OCI-LY1 (cell line): ENCODE data around the gene MTHFD1.

Experiments
- H2AFZ ChIP-seq: fragments of 200-600 bp; sonication (generic), shearing (Covaris generic); 2 replicates; pipeline ENCODE4 v1.6.0; 2014; ENCODE audit warnings: antibody characterized with exemption, mild to moderate bottlenecking, low read length
- H3F3A ChIP-seq: fragments of 200-600 bp; sonication (generic), shearing (Covaris generic); 2 replicates; pipeline ENCODE4 v1.6.0; 2014; ENCODE audit warnings: mild to moderate bottlenecking, antibody characterized with exemption, low read length, moderate library complexity; ENCODE audit not compliant: insufficient read depth
- H3K27ac ChIP-seq: fragments of 200-600 bp; sonication (generic); 2 replicates; pipeline ENCODE4 v1.5.1; 2014; ENCODE audit warnings: low read length, mixed run types, mild to moderate bottlenecking, low read depth; ENCODE audit not compliant: poor library complexity, severe bottlenecking
- H3K27me3 ChIP-seq: fragments of 200-600 bp; sonication (generic); 2 replicates; pipeline ENCODE4 v1.6.0; 2014; ENCODE audit warnings: antibody characterized with exemption, mild to moderate bottlenecking, low read length, moderate library complexity; ENCODE audit not compliant: insufficient read depth
- H3K36me3 ChIP-seq: fragments of 200-600 bp; sonication (generic); 2 replicates; pipeline ENCODE4 v1.6.1; 2014; ENCODE audit warnings: mild to moderate bottlenecking, antibody characterized with exemption, low read length, moderate library complexity, mixed read lengths; ENCODE audit not compliant: insufficient read depth
- H3K4me1 ChIP-seq: fragments of 200-600 bp; sonication (generic); 2 replicates; pipeline ENCODE4 v1.5.1; 2014; ENCODE audit warnings: mild to moderate bottlenecking, low read length, moderate library complexity; ENCODE audit not compliant: insufficient read depth, severe bottlenecking
- H3K4me2 ChIP-seq: fragments of 200-600 bp; sonication (generic), shearing (Covaris generic); 2 replicates; pipeline ENCODE4 v1.6.1; 2014; ENCODE audit warnings: low read length
- H3K4me3 ChIP-seq: fragments of 200-600 bp; sonication (generic); 2 replicates; pipeline ENCODE4 v1.5.1; 2014; ENCODE audit warnings: low read length, low read depth, mild to moderate bottlenecking, mixed read lengths; ENCODE audit not compliant: poor library complexity, severe bottlenecking
- H3K79me2 ChIP-seq: fragments of 200-600 bp; shearing (Covaris generic); 2 replicates; pipeline ENCODE4 v1.6.1; 2016; ENCODE audit warnings: mixed run types, low read length, mixed read lengths; ENCODE audit not compliant: insufficient read depth
- H3K9ac ChIP-seq: fragments of 200-600 bp; sonication (generic), shearing (Covaris generic); 2 replicates; pipeline ENCODE4 v1.6.1; 2014; ENCODE audit warnings: mild to moderate bottlenecking, low read length, mixed read lengths
- H3K9me2 ChIP-seq: fragments of 200-600 bp; sonication (generic), shearing (Covaris generic); 2 replicates; pipeline ENCODE4 v1.6.1; 2014; ENCODE audit warnings: low read depth, mild to moderate bottlenecking, low read length, mixed read lengths
- H3K9me3 ChIP-seq: fragments of 200-600 bp; shearing (Covaris generic); 2 replicates; pipeline ENCODE4 v1.6.1; 2014; ENCODE audit warnings: low read length, mixed read lengths
- H4K20me1 ChIP-seq: fragments of 200-600 bp; sonication (generic), shearing (Covaris generic); 2 replicates; pipeline ENCODE4 v1.6.0; 2016; ENCODE audit warnings: mild to moderate bottlenecking, low read length; ENCODE audit not compliant: insufficient read depth
- CTCF ChIP-seq: fragments of 200-600 bp; sonication (generic), shearing (Covaris generic); IDR thresholded peaks from 2 replicates; pipeline ENCODE4 v1.5.1; 2017; ENCODE audit warnings: mild to moderate bottlenecking, antibody characterized with exemption, low read length, moderate library complexity, mixed read lengths
- EZH2 ChIP-seq: fragments of 200-600 bp; sonication (generic), shearing (Covaris generic); IDR thresholded peaks from 2 replicates; pipeline ENCODE4 v1.8.0; 2017; ENCODE audit warnings: borderline replicate concordance, mixed run types, mild to moderate bottlenecking, antibody characterized with exemption, low read length, moderate library complexity, mixed read lengths

The MTHFD1 gene

GRCh38 chr14:64504897-64505794 lies 117.0 kb downstream of the MTHFD1 start:
- Histone ChIP-seq H3F3A (peaks cover 2% of the 10 kb centered on the region; the same call in 1 of the 2 replicates), H3K36me3 (no peaks in the 10 kb centered on the region), H3K4me3 (peak overlapping the region; percentile 86), H3K9me2 (no peaks in the 10 kb centered on the region), H3K9ac (peak overlapping the region; percentile 95), H3K27ac (peak overlapping the region; percentile 96), H4K20me1 (no peaks in the 10 kb centered on the region), H2AFZ (no peak overlapping the region), H3K9me3 (no peaks in the 10 kb centered on the region), H3K79me2 (peaks cover 72% of the 10 kb centered on the region), H3K4me1 (peaks cover 68% of the 10 kb centered on the region), H3K27me3 (no peaks in the 10 kb centered on the region), H3K4me2 (peak overlapping the region; percentile 75)
- TF ChIP-seq EZH2 (no peak), CTCF (no peak)

GRCh38 chr14:64506721-64507120 lies 118.6 kb downstream of the MTHFD1 start:
- TF ChIP-seq CTCF, result no peak
- no peak for TF ChIP-seq EZH2
- peak overlapping the region; percentile 96 for H3K27ac ChIP-seq
- peak overlapping the region; percentile 86 for H3K4me3 ChIP-seq
- H3K27me3 ChIP-seq, result no peaks in the 10 kb centered on the region
- peak overlapping the region; percentile 75 for H3K4me2 ChIP-seq
- no peak overlapping the region for H2AFZ ChIP-seq
- peaks cover 9% of the 10 kb centered on the region; the same call in 1 of the 2 replicates for H3F3A ChIP-seq
- H3K9me3 ChIP-seq, result no peaks in the 10 kb centered on the region
- peaks cover 72% of the 10 kb centered on the region for H3K79me2 ChIP-seq
- H3K4me1 ChIP-seq, result peaks cover 68% of the 10 kb centered on the region
- no peaks in the 10 kb centered on the region for H3K9me2 ChIP-seq
- no peaks in the 10 kb centered on the region for H4K20me1 ChIP-seq
- peak overlapping the region; percentile 95 for H3K9ac ChIP-seq
- H3K36me3 ChIP-seq, result peaks cover 5% of the 10 kb centered on the region; the same call in 1 of the 2 replicates

GRCh38 chr14:64507376-64508156 lies 119.4 kb downstream of the MTHFD1 start:
- H4K20me1 ChIP-seq, result no peaks in the 10 kb centered on the region
- peaks cover 59% of the 10 kb centered on the region for H3K4me1 ChIP-seq
- H3K9me3 ChIP-seq, result no peaks in the 10 kb centered on the region
- H3K4me3 ChIP-seq, result peak overlapping the region; percentile 86
- no peaks in the 10 kb centered on the region for H3K27me3 ChIP-seq
- peaks cover 7% of the 10 kb centered on the region; the same call in 1 of the 2 replicates for H3K36me3 ChIP-seq
- TF ChIP-seq EZH2 (no peak), CTCF (no peak)
- H3K9me2 ChIP-seq, result no peaks in the 10 kb centered on the region
- peaks cover 72% of the 10 kb centered on the region for H3K79me2 ChIP-seq
- H3F3A ChIP-seq, result peaks cover 9% of the 10 kb centered on the region; the same call in 1 of the 2 replicates
- H2AFZ ChIP-seq, result no peak overlapping the region
- peak overlapping the region; percentile 75 for H3K4me2 ChIP-seq
- H3K27ac ChIP-seq, result peak overlapping the region; percentile 96
- H3K9ac ChIP-seq, result peak overlapping the region; percentile 95; the same call in 1 of the 2 replicates
